ENCODE measurements around the gene RFK.
"Not testable (repeated sequence)": the region's sequence is repeated elsewhere in the genome, so short reads cannot be mapped to it uniquely, and the experiment has no call there.

The RFK gene

GRCh38 chr9:76369583-76369982 is 24.6 kb downstream of the RFK start:
- no peak for DNase-seq

DNA sequence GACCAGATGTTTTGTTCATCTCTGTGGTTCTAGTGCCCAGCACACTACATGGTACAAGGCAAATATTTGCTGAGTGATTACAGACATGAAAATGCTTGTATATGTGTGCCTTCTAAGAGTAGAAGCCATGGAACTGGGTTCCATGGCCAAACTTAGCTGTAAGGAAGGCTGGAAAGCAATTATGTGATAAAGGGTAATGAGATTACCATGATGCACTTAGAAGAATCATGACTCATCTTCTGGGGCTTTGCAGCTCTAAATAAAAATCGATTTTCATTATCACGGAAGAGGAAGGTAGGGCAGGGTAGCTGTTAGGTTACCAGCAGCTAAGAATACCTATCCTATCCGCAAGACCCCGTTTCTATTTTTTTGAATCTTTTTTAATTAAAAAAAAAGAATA is 28.0 kb downstream of the RFK start:
- DNase-seq: no peak

DNA sequence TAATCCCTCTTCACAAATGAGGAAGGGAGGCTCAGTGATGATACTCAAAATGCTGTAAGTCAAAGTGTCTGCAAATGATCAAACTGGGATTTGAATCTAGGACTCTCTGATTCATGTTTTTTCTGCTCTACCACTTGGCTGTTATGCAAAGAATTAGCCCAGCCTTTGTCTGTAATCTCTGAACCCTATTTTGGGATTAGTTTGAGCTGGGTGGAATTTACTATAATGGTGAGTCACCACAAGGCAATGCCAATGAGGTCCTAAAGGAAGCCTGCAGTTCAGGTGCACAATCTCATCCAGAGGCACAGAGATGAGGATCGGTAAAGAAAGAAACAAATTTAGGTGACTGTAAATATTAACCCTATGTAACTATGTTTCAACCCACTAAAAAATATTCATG is 29.2 kb downstream of the RFK start:
- DNase-seq: no peak

GRCh38 chr9:76363032-76363395 is 31.2 kb downstream of the RFK start:
- no peak for DNase-seq

DNA sequence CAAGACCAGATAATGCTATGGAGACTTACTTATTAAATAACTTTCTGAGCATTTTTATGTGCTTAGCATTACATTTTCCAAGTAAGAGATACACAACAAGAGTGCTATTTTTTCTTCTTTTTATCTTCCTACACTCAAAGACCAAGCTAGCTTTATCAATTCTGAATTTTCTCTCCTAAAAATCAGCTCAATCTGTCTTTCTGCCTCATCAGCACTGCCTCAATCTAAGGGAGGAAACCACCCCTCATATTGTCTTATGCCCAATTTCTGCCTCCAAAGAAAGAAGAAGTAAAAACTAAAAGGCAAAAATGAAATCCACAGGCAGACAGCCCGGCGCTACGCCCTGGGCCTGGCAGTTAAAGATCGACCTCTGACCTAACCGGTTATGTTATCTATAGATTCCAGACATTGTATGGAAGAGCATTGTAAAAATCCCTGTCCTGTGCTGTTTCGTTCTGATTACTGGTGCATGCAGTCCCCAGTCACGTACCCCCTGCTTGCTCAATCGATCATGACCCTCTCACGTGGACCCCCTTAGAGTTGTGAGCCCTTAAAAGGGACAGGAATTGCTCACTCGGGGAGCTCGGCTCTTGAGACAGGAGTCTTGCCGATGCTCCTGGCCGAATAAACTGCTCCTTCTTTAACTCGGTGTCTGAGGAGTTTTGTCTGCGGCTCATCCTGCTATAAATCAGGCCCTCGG is 31.7 kb downstream of the RFK start:
- not testable (repeated sequence) for DNase-seq

DNA sequence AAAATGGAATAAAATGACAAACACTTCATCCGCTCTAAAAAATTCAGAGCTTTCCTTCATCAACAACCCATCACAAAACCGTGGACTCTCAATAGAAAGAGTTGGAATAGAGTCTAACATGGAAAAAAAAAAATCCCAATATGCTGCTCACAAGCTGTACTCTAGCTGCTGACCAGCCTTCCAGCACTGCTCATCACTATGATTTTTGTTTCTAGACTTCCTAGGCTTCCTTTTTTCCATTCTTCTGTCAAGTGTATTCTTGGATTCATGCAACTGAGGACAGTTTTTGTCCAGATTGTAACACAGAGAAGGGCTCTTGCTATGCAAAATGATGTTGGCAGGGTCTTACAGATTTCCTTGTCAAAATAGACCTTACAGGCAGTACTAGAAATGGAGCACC is 34.5 kb downstream of the RFK start:
- DNase-seq: no peak

GRCh38 chr9:76359365-76359764 is 34.9 kb downstream of the RFK start:
- DNase-seq: no peak

GRCh38 chr9:76358628-76359280 is 35.5 kb downstream of the RFK start:
- no peak for DNase-seq

- no peak for DNase-seq
Measured at GRCh38 chr9:76357555-76357954, 36.7 kb downstream of the RFK start.

DNA sequence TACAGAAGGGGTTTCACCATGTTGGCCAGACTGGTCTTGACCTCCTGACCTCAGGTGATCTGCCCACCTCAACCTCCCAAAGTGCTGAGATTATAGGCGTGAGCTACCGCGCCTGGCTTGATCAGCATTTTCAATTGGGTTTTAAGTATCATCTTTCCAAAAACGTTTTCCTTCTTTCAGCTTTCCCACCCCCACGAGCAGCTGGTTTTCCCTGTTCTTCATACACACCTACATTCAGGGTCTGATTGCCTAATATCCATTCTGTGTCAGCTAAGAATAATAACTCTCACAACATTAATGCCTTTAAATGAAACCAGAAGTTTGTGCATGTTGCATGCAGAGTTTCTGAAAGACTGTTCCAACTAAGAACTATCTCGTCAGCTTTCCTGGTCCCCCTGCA is 38.3 kb downstream of the RFK start:
- DNase-seq: no peak

GRCh38 chr9:76354221-76354620 is 40.0 kb downstream of the RFK start:
- DNase-seq: no peak

- no peak for DNase-seq
Measured at GRCh38 chr9:76353280-76353679, 40.9 kb downstream of the RFK start.

GRCh38 chr9:76352026-76352620 is 42.1 kb downstream of the RFK start:
- no peak for DNase-seq

DNA sequence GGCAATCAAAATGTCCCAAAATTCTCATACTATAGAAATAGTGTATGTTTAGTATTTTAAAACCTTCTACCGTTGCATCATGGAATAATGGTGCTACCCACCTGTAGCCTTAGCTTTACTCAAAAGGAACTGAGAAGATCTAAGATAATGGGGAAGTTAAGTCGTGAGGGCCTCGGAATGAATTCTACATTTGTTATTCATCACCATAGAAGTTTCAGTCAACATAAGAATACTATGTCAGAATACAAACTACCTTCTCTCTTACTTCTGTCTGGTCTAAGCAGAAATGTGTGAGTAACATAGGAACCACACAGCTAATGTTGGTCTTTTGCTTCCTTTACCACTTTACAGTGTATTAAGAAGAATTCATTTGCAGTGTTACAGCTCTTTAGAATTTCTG is 43.2 kb downstream of the RFK start:
- no peak for DNase-seq

DNA sequence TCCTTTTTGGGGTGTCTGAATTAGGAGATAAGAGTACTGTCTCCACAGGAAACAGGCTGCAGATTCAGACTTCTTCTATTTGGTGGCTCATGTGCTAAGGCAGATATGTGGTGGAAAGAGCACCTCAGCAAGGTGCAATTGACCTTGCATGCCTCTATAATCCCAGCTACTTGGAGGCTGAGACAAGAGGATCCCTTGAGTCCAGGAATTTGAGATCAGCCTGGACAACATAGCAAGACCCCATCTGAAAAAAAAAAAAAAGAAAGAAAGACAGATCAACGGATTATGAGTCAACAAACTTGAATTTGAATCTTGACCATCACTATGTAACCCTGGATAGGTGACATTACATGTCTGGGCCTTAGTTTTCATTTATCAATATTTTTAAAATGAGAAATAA is 44.4 kb downstream of the RFK start:
- no peak for DNase-seq

GRCh38 chr9:76342858-76343257 is 51.4 kb downstream of the RFK start:
- DNase-seq: no peak

DNA sequence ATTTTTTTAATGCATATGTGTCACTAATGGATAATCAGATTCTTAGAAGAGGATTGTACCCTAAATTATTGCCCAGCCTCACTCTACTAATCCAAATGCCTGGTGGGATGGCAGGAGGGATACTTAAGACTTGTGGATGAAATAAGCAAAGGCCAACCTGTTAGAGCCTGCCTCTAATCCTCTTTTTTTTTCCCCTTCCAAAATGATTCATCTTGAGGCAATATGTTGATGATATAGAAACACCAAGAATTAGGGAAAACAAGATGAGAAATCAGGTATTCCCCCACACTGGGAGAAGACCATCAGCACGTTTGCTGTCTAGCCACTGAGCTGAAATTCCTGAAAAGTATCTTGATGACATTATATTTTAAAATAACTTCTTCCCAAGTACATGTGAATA is 52.0 kb downstream of the RFK start:
- no peak for DNase-seq

- no peak for DNase-seq
Measured at GRCh38 chr9:76341616-76342015, 52.6 kb downstream of the RFK start.

GRCh38 chr9:76338418-76338817 is 55.8 kb downstream of the RFK start:
- DNase-seq: no peak

GRCh38 chr9:76336027-76336426 is 58.2 kb downstream of the RFK start:
- DNase-seq: no peak
